Natural killer cell (primary cell): ENCODE measurements around the gene RARS1. TPM values are rescaled to one million over a fixed set of nuclear protein-coding genes. Genes with fewer than 3 reads are reported as not detected.
A peak's percentile ranks its signal among the peaks of the same experiment; 100 is the strongest.

Source experiments
- ATAC-seq, 3 donors: fragments of 150-1000 bp in 2 of 3; fragments of 200-7000 bp in 1 of 3; cut with Tn5 transposase; 1 replicate in 1 of 3; 2 replicates in 2 of 3; pipeline ENCODE4 v1.10.0; 2021; ENCODE audit warnings: mild to moderate bottlenecking in 2 of 3, moderate library complexity in 2 of 3
- DNase-seq, 2 donors: peaks; one replicate each; pipeline versions ENCODE4 v3.0.0 to v3.0.0-alpha.2; 2013 to 2021; ENCODE audit warnings: mixed read lengths in 1 of 2
- H3K27ac ChIP-seq: one replicate; pipeline ENCODE4 v1.5.1; 2013; ENCODE audit warnings: mild to moderate bottlenecking, low read length
- H3K27me3 ChIP-seq: one replicate; pipeline ENCODE4 v1.6.1; 2013; ENCODE audit warnings: low read length; ENCODE audit not compliant: control insufficient read depth, insufficient read depth
- H3K36me3 ChIP-seq: one replicate; pipeline ENCODE4 v1.6.1; 2013; ENCODE audit warnings: low read length; ENCODE audit not compliant: control insufficient read depth, insufficient read depth
- H3K4me1 ChIP-seq: one replicate; pipeline ENCODE4 v1.6.1; 2013; ENCODE audit warnings: low read length; ENCODE audit not compliant: control insufficient read depth, insufficient read depth
- H3K4me3 ChIP-seq: one replicate; pipeline ENCODE4 v1.5.1; 2013; ENCODE audit warnings: low read length
- H3K9me3 ChIP-seq: one replicate; pipeline ENCODE4 v1.6.1; 2013; ENCODE audit warnings: low read length; ENCODE audit not compliant: control insufficient read depth, insufficient read depth
- H3K27ac Mint-ChIP-seq, 2 donors: one replicate each; pipeline ENCODE4 v1.8.0; 2022; ENCODE audit warnings: mild to moderate bottlenecking in 2 of 2, mixed read lengths in 2 of 2, moderate library complexity in 1 of 2
- H3K27me3 Mint-ChIP-seq, 2 donors: one replicate each; pipeline ENCODE4 v1.8.0; 2022; ENCODE audit warnings: low read depth in 2 of 2, mixed read lengths in 2 of 2
- H3K36me3 Mint-ChIP-seq: one replicate; pipeline ENCODE4 v1.8.0; 2022; ENCODE audit warnings: mixed read lengths
- H3K4me1 Mint-ChIP-seq, 2 donors: one replicate each; pipeline ENCODE4 v1.8.0; 2022; ENCODE audit warnings: mixed read lengths in 2 of 2
- H3K4me3 Mint-ChIP-seq: one replicate; pipeline ENCODE4 v1.8.0; 2022; ENCODE audit warnings: mild to moderate bottlenecking, moderate library complexity, mixed read lengths
- H3K9me3 Mint-ChIP-seq, 2 donors: one replicate each; pipeline ENCODE4 v1.8.0; 2022; ENCODE audit warnings: mixed read lengths in 2 of 2
- WGBS: methylation state at CpG from one replicate; pipeline ENCODE4 v1.1.7; 2013; ENCODE audit warnings: missing lambda C conversion rate; ENCODE audit not compliant: insufficient coverage; 5-methylcytosine and 5-hydroxymethylcytosine counted together
- intact Hi-C: fragments of 100-400 bp; cut with micrococcal nuclease; formaldehyde crosslinking; loops from one replicate; pipeline ENCODE4 v1.14.2; 2022
- total RNA-seq, 4 donors: library from RNA; stranded (reverse); fragments of 120-200 nt in 1 of 4; gene quantifications; one replicate each; pipeline versions ENCODE4 v1.2.3 to v1.2.4, GENCODE V29; 2013 to 2022
- TF ChIP-seq, protein P1 (sequence below): fragments of 200-600 bp; IDR thresholded peaks from one replicate; pipeline ENCODE4 v1.8.0; 2022; ENCODE audit warnings: antibody characterized with exemption

The RARS1 gene
- total RNA-seq, 3 donors from 2014 or later (not counting 1 experiment from before 2014, with no cell fraction given) = 51.0 to 53.2 (median 52.5) TPM

- 19% methylated on average over 125 of the region's 125 CpGs for WGBS
- Histone ChIP-seq H3K4me3 (no peak overlapping the region), H3K27me3 (peaks cover 34% of the 10 kb centered on the region), H3K9me3 (no peaks in the 10 kb centered on the region), H3K36me3 (no peaks in the 10 kb centered on the region), H3K27ac (no peak overlapping the region), H3K4me1 (peaks cover 9% of the 10 kb centered on the region)
- DNase-seq (no peak), ATAC-seq (peak in 1 of 3 donors; percentile 12)
- Mint-ChIP-seq H3K36me3 (no peaks in the 10 kb centered on the region), H3K27me3 (peaks cover 24 to 48% of the 10 kb centered on the region in 2 donors), H3K27ac (no peak overlapping the region), H3K4me1 (peaks cover 7 to 8% of the 10 kb centered on the region in 2 donors), H3K9me3 (no peaks in the 10 kb centered on the region), H3K4me3 (peak overlapping the region; percentile 54)
- TF ChIP-seq, protein P1, sequence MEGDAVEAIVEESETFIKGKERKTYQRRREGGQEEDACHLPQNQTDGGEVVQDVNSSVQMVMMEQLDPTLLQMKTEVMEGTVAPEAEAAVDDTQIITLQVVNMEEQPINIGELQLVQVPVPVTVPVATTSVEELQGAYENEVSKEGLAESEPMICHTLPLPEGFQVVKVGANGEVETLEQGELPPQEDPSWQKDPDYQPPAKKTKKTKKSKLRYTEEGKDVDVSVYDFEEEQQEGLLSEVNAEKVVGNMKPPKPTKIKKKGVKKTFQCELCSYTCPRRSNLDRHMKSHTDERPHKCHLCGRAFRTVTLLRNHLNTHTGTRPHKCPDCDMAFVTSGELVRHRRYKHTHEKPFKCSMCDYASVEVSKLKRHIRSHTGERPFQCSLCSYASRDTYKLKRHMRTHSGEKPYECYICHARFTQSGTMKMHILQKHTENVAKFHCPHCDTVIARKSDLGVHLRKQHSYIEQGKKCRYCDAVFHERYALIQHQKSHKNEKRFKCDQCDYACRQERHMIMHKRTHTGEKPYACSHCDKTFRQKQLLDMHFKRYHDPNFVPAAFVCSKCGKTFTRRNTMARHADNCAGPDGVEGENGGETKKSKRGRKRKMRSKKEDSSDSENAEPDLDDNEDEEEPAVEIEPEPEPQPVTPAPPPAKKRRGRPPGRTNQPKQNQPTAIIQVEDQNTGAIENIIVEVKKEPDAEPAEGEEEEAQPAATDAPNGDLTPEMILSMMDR = no peak
- intact Hi-C loops = no loop called here
Measured at GRCh38 chr5:168529374-168530234, 43.3 kb downstream of the RARS1 start.

GRCh38 chr5:168530621-168531150, 44.4 kb downstream of the RARS1 start:
- Histone ChIP-seq H3K9me3 (no peaks in the 10 kb centered on the region), H3K4me1 (peaks cover 9% of the 10 kb centered on the region), H3K27me3 (peaks cover 34% of the 10 kb centered on the region), H3K4me3 (no peak overlapping the region), H3K36me3 (no peaks in the 10 kb centered on the region), H3K27ac (no peak overlapping the region)
- peaks cover 7 to 8% of the 10 kb centered on the region in 2 donors for H3K4me1 Mint-ChIP-seq
- TF ChIP-seq, protein P1 = no peak
- ATAC-seq = no peak
- H3K36me3 Mint-ChIP-seq = no peaks in the 10 kb centered on the region
- peak overlapping the region; percentile 54 for H3K4me3 Mint-ChIP-seq
- intact Hi-C loops = no loop called here
- DNase-seq = no peak
- peaks cover 24 to 48% of the 10 kb centered on the region in 2 donors for H3K27me3 Mint-ChIP-seq
- no peak overlapping the region for H3K27ac Mint-ChIP-seq
- WGBS = 77% methylated on average over 4 of the region's 4 CpGs
- H3K9me3 Mint-ChIP-seq = no peaks in the 10 kb centered on the region

- DNase-seq = no peak
- Histone ChIP-seq H3K4me3 (no peak overlapping the region), H3K36me3 (no peaks in the 10 kb centered on the region), H3K27ac (no peak overlapping the region), H3K27me3 (peaks cover 34% of the 10 kb centered on the region), H3K4me1 (peaks cover 9% of the 10 kb centered on the region), H3K9me3 (no peaks in the 10 kb centered on the region)
- H3K9me3 Mint-ChIP-seq = no peaks in the 10 kb centered on the region
- H3K4me1 Mint-ChIP-seq = peaks cover 7 to 8% of the 10 kb centered on the region in 2 donors
- H3K4me3 Mint-ChIP-seq = no peak overlapping the region
- no peaks in the 10 kb centered on the region for H3K36me3 Mint-ChIP-seq
- 86% methylated on average over 5 of the region's 5 CpGs for WGBS
- H3K27ac Mint-ChIP-seq = no peak overlapping the region
- TF ChIP-seq, protein P1 = no peak
- no peak for ATAC-seq
- H3K27me3 Mint-ChIP-seq = peaks cover 24 to 48% of the 10 kb centered on the region in 2 donors
- intact Hi-C loops = no loop called here
Measured at GRCh38 chr5:168531191-168531590, 44.9 kb downstream of the RARS1 start.
